Esophagus squamous epithelium (tissue), 4 donors: ENCODE results near the gene KLF11.

Experiments
- POLR2A ChIP-seq, 4 donors: fragments of 450-650 bp; IDR thresholded peaks; one replicate each; pipeline ENCODE4 v1.6.1; 2017; ENCODE audit warnings: antibody characterized with exemption in 4 of 4, mild to moderate bottlenecking in 4 of 4, moderate library complexity in 3 of 4
- TF ChIP-seq, protein P1 (sequence below), 6 experiments: fragments of 450-650 bp in 4 of 6; fragments of 200-600 bp in 2 of 6; sonication (generic) in 2 of 6; IDR thresholded peaks; one replicate each; pipeline ENCODE4 v1.5.1; 2016 to 2019; ENCODE audit warnings: antibody characterized with exemption in 6 of 6, mild to moderate bottlenecking in 4 of 6, moderate library complexity in 4 of 6

GRCh38 chr2:10045561-10046355 lies 2.4 kb downstream of the KLF11 start:
- TF ChIP-seq, protein P1, sequence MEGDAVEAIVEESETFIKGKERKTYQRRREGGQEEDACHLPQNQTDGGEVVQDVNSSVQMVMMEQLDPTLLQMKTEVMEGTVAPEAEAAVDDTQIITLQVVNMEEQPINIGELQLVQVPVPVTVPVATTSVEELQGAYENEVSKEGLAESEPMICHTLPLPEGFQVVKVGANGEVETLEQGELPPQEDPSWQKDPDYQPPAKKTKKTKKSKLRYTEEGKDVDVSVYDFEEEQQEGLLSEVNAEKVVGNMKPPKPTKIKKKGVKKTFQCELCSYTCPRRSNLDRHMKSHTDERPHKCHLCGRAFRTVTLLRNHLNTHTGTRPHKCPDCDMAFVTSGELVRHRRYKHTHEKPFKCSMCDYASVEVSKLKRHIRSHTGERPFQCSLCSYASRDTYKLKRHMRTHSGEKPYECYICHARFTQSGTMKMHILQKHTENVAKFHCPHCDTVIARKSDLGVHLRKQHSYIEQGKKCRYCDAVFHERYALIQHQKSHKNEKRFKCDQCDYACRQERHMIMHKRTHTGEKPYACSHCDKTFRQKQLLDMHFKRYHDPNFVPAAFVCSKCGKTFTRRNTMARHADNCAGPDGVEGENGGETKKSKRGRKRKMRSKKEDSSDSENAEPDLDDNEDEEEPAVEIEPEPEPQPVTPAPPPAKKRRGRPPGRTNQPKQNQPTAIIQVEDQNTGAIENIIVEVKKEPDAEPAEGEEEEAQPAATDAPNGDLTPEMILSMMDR (IDR thresholded peaks at IDR 0.05) = no peak
- TF ChIP-seq POLR2A (IDR thresholded peaks at IDR 0.05) = no peak
